Measurements from ENCODE around the gene ACACA.
"Not testable (repeated sequence)": the region's sequence is repeated elsewhere in the genome, so short reads cannot be mapped to it uniquely, and the experiment has no call there.

The ACACA gene

GRCh38 chr17:37146086-37147064 is 260.3 kb downstream of the ACACA start:
- no peaks in the 10 kb centered on the region for H3K27me3 ChIP-seq (ENCODE audit: control insufficient read depth, insufficient read depth, low read length)
- H3K4me3 ChIP-seq (ENCODE audit: low read depth, low read length): no peak overlapping the region
- H3K79me2 ChIP-seq: no peaks in the 10 kb centered on the region
- H3K4me1 ChIP-seq: peaks cover 15% of the 10 kb centered on the region
- no peak overlapping the region for H2AFZ ChIP-seq
- H3K27ac ChIP-seq: no peak overlapping the region
- no peak overlapping the region for H3K4me2 ChIP-seq (ENCODE audit: low read length)
- H3K9ac ChIP-seq: no peak overlapping the region
- H3K9me3 ChIP-seq (ENCODE audit: control insufficient read depth, low read length): no peaks in the 10 kb centered on the region
- H3K36me3 ChIP-seq (ENCODE audit: control insufficient read depth, insufficient read depth, low read length): no peaks in the 10 kb centered on the region
- TF ChIP-seq, protein P1, sequence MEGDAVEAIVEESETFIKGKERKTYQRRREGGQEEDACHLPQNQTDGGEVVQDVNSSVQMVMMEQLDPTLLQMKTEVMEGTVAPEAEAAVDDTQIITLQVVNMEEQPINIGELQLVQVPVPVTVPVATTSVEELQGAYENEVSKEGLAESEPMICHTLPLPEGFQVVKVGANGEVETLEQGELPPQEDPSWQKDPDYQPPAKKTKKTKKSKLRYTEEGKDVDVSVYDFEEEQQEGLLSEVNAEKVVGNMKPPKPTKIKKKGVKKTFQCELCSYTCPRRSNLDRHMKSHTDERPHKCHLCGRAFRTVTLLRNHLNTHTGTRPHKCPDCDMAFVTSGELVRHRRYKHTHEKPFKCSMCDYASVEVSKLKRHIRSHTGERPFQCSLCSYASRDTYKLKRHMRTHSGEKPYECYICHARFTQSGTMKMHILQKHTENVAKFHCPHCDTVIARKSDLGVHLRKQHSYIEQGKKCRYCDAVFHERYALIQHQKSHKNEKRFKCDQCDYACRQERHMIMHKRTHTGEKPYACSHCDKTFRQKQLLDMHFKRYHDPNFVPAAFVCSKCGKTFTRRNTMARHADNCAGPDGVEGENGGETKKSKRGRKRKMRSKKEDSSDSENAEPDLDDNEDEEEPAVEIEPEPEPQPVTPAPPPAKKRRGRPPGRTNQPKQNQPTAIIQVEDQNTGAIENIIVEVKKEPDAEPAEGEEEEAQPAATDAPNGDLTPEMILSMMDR (IDR thresholded peaks at IDR 0.05): no peak

DNA sequence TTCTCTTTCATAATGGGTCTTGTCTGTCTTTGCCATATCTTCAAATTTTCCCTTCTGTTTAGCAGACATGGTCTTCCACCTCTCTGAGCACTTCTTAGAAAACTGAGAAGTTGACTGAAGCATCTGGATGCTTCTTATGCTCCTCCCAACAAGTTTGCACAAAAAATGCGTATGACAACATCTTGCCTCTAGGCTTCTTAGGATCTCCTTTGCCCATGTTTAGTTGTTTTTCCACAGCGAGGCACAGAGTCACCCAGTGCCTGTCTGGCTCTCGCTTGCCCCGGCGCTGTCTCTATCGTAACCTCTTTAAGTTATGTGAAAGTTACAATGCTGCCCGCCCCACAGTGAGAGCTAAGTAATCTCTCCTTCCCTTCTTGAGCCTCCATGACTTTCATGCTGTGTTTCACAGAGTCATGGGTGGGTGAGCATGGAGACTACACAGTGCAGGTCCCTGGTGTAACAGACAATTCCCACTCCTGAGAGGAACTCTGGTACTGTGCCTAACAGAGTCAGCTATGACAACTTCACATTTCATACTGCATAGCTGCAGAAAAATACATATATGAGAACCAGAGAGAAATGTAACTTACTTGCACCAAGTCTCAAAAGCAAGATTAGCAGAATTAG is 262.4 kb downstream of the ACACA start:
- Histone ChIP-seq H3K27ac (peak overlapping the region; percentile 72), H3K9ac (no peak overlapping the region), H3K4me2 (ENCODE audit: low read length) (peak overlapping the region; percentile 17), H3K9me3 (ENCODE audit: control insufficient read depth, low read length) (no peaks in the 10 kb centered on the region), H2AFZ (peak overlapping the region; percentile 54), H3K27me3 (ENCODE audit: control insufficient read depth, insufficient read depth, low read length) (no peaks in the 10 kb centered on the region), H3K4me3 (ENCODE audit: low read depth, low read length) (no peak overlapping the region), H3K4me1 (peaks cover 15% of the 10 kb centered on the region), H3K36me3 (ENCODE audit: control insufficient read depth, insufficient read depth, low read length) (no peaks in the 10 kb centered on the region), H3K79me2 (no peaks in the 10 kb centered on the region)
- TF ChIP-seq, protein P1 (IDR thresholded peaks at IDR 0.05): no peak

GRCh38 chr17:37143558-37143957 is 263.1 kb downstream of the ACACA start:
- H3K4me3 ChIP-seq (ENCODE audit: low read depth, low read length); H3K27me3 ChIP-seq (ENCODE audit: control insufficient read depth, insufficient read depth, low read length): not testable (repeated sequence)

DNA sequence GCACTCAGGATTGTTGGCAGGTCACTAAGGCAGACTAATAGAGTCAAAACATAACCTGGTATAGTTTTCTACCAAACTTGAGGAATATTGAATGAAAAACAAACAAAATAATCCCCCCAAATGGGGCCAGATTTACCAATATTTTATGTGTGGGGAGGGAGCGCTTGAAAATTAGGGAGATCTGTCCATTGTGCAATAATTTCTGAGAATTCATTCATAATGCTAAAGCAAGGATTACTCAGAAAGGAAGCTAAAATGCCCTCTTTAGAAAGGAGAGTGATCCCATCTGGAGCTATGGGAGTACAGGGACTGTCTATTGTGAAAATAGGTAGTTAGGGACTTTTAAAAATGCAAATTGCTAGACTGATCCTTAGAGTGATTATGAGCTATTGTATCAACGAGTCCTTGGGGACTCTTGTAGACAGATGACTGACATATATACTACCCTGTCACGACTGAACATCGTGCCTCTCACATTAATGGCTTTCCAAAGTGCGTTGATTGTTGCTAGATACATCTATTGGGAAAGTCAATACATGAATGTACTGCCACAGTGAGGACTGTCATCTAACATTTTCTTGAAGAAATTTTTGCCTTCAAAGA is 264.2 kb downstream of the ACACA start:
- Histone ChIP-seq H3K4me2 (ENCODE audit: low read length) (no peak overlapping the region), H3K27me3 (ENCODE audit: control insufficient read depth, insufficient read depth, low read length) (no peaks in the 10 kb centered on the region), H3K36me3 (ENCODE audit: control insufficient read depth, insufficient read depth, low read length) (no peaks in the 10 kb centered on the region), H2AFZ (no peak overlapping the region), H3K9me3 (ENCODE audit: control insufficient read depth, low read length) (no peaks in the 10 kb centered on the region), H3K4me3 (ENCODE audit: low read depth, low read length) (no peak overlapping the region), H3K27ac (no peak overlapping the region), H3K4me1 (peaks cover 25% of the 10 kb centered on the region), H3K79me2 (no peaks in the 10 kb centered on the region), H3K9ac (no peak overlapping the region)
- TF ChIP-seq, protein P1 (IDR thresholded peaks at IDR 0.05): no peak

More at GRCh38 chr17:37143558-37143957, 263.1 kb downstream of the ACACA start:
- Histone ChIP-seq H2AFZ (peak overlapping the region; percentile 54), H3K27ac (peak overlapping the region; percentile 72), H3K4me1 (peaks cover 16% of the 10 kb centered on the region)
- H3K9ac ChIP-seq; H3K79me2 ChIP-seq; H3K4me2 ChIP-seq (ENCODE audit: low read length); H3K9me3 ChIP-seq (ENCODE audit: control insufficient read depth, low read length); H3K36me3 ChIP-seq (ENCODE audit: control insufficient read depth, insufficient read depth, low read length): not testable (repeated sequence)

DNA sequence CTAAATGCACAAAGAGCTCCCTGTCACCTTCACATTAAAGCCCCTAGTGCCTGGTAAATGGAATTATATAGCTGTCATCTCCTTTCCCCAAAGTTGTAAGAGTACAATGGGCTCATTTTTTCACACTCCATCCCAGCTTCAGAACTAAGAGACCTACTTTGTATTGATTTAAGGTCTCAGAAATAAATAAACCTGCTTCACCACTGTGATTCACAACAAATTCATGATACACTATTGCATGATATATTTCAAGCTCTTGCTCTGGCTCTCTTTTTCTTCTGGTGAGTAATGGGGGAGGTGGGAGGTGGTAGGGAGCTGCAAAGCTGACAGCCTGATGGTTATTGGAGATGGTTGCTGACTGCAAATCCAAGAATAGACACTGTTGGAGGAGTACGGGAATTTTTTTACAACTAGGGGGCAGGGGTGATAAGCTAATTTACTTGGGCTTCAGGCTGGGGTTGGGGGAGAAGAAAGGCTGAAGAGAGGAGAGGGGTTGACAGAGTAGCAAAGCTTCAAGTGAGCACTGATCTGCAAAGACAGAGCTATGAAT is 268.0 kb downstream of the ACACA start:
- Histone ChIP-seq H2AFZ (no peak overlapping the region), H3K4me3 (ENCODE audit: low read depth, low read length) (no peak overlapping the region)

More for the DNA sequence above, 268.0 kb downstream of the ACACA start:
- no peaks in the 10 kb centered on the region for H3K79me2 ChIP-seq
- H3K4me1 ChIP-seq: peaks cover 31% of the 10 kb centered on the region
- no peak overlapping the region for H3K4me2 ChIP-seq (ENCODE audit: low read length)
- peak overlapping the region; percentile 37 for H3K27ac ChIP-seq
- H3K9me3 ChIP-seq (ENCODE audit: control insufficient read depth, low read length): no peaks in the 10 kb centered on the region
- H3K36me3 ChIP-seq (ENCODE audit: control insufficient read depth, insufficient read depth, low read length): no peaks in the 10 kb centered on the region
- TF ChIP-seq, protein P1 (IDR thresholded peaks at IDR 0.05): no peak
- no peak overlapping the region for H3K9ac ChIP-seq
- H3K27me3 ChIP-seq (ENCODE audit: control insufficient read depth, insufficient read depth, low read length): no peaks in the 10 kb centered on the region
